ENCODE measurements around the gene SH2B2.

SH2B2 gene

GRCh38 chr7:102266541-102266940, 20.1 kb upstream of the SH2B2 start:
- no peak overlapping the region for H3K4me3 ChIP-seq (replicated peaks; ENCODE audit: low read depth, low read length)
- no peak for DNase-seq (ENCODE audit: low read depth)
- no peak for TF ChIP-seq CTCF (IDR thresholded peaks at IDR 0.05; ENCODE audit: low read length, missing control alignments)

DNA sequence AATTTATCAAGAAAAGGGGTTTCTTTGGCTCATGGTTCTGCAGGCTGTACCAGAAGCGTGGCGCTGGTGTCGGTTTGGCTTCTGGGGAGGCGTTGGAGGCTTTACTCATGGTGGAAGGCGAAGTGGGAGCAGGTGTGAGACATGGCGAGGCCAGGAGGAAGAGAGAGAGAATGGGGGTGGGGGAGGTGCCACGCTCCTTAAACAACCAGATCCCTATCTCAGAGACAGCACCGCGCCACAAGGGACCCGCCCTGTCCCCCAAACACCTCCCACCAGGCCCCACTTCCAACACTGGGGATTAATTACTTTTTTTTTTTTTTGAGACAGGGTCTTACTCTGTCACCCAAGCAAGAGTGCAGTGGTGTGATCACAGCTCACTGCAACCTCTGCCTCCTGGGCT, 18.0 kb upstream of the SH2B2 start:
- no peak for DNase-seq (ENCODE audit: low read depth)
- TF ChIP-seq CTCF (IDR thresholded peaks at IDR 0.05; ENCODE audit: low read length, missing control alignments) = no peak
- H3K4me3 ChIP-seq (replicated peaks; ENCODE audit: low read depth, low read length) = no peak overlapping the region

DNA sequence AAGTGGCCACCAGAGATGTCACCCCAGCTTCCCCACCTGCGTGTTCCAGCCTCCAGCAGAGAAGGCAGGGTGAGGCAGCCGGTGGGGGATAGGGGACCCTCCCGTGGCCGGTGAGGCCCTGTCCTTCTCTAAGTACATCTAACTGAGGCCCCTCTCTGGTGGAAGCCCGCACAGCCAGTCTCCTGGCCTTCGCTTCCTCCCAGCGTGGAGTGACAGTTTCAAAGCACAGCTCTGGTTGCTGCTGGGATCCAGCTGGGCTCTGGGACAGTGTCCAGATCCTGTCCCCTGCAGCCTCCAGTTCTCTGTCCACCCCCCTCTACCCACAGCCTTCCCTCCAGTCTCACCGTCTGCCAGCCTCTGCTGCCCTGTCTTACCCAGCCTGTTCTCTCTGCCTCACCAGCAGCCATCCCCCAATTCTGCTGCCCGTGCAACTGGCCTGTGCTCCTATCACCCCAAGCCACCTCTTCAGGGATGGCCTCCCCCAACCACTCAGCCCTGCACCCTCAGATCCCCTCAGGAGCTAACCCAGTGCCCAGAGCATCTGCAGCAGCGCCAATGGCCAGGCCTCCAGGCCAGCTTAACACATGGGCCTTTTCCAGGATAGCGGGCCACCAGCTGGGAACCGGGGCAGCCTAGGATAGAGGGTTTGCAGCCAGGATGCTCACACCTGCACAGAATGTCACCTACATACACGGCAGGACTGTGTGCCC, 16.3 kb upstream of the SH2B2 start:
- H3K4me3 ChIP-seq (replicated peaks; ENCODE audit: low read depth, low read length) = no peak overlapping the region
- no peak for TF ChIP-seq CTCF (IDR thresholded peaks at IDR 0.05; ENCODE audit: low read length, missing control alignments)
- no peak for DNase-seq (ENCODE audit: low read depth)

- TF ChIP-seq CTCF (IDR thresholded peaks at IDR 0.05; ENCODE audit: low read length, missing control alignments) = no peak
- no peak overlapping the region for H3K4me3 ChIP-seq (replicated peaks; ENCODE audit: low read depth, low read length)
- no peak for DNase-seq (ENCODE audit: low read depth)
Observed at GRCh38 chr7:102271158-102271798, 15.4 kb upstream of the SH2B2 start.

GRCh38 chr7:102272075-102272916, 14.4 kb upstream of the SH2B2 start:
- H3K4me3 ChIP-seq (replicated peaks; ENCODE audit: low read depth, low read length) = no peak overlapping the region
- peak; percentile 78 for DNase-seq (ENCODE audit: low read depth)
- peak; percentile 87 for TF ChIP-seq CTCF (IDR thresholded peaks at IDR 0.05; ENCODE audit: low read length, missing control alignments)

- DNase-seq (ENCODE audit: low read depth) = no peak
- H3K4me3 ChIP-seq (replicated peaks; ENCODE audit: low read depth, low read length) = no peak overlapping the region
- TF ChIP-seq CTCF (IDR thresholded peaks at IDR 0.05; ENCODE audit: low read length, missing control alignments) = no peak
Observed at GRCh38 chr7:102272917-102273748, 13.5 kb upstream of the SH2B2 start.

All from fibroblast of pulmonary artery (primary cell).